GM21576 (cell line): ENCODE measurements around the gene PRRT1.
"Not testable (repeated sequence)": the region's sequence is repeated elsewhere in the genome, so short reads cannot be mapped to it uniquely, and the experiment has no call there.

Experiments
- ATAC-seq: cut with Tn5 transposase; IDR thresholded peaks from one replicate; pipeline ENCODE4 v1.9.1; 2021; ENCODE audit warnings: mild to moderate bottlenecking, moderate library complexity; ENCODE audit not compliant: unreplicated experiment

Gene PRRT1

DNA sequence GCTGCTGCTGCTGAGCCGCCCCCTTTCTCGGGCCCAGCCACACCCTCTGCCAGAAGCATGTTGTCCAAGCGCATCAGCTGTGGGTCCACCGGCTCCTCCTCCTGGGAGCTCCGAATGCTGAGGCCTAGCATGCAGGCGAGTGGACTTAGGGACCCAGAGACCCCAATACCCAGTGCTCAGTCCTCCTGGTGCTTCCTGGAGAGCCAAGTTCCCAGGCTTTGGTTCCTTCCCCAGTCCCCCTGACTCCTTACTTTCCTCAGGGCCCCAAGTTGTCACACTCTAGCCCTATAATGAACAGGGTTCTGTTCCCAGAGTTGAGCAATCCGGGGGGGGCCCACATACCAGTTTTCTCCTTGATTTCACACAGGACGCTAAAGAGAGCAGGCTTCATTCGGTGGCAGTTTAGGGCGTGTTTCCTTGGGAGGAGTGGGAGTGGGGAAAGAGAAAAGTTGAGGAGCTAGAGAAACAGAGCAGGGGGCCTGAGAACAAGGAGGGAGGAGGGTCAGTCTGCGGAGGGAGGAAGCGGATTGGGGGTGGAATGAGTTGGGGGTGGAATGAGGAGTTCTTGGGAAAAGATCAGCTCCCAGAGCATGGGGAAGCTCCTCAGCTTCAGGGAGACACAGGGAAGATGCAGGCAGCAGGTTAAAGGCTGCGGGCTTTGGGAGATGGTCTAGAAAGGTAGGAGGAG lies 36.8 kb upstream of the PRRT1 start:
- ATAC-seq, result no peak

DNA sequence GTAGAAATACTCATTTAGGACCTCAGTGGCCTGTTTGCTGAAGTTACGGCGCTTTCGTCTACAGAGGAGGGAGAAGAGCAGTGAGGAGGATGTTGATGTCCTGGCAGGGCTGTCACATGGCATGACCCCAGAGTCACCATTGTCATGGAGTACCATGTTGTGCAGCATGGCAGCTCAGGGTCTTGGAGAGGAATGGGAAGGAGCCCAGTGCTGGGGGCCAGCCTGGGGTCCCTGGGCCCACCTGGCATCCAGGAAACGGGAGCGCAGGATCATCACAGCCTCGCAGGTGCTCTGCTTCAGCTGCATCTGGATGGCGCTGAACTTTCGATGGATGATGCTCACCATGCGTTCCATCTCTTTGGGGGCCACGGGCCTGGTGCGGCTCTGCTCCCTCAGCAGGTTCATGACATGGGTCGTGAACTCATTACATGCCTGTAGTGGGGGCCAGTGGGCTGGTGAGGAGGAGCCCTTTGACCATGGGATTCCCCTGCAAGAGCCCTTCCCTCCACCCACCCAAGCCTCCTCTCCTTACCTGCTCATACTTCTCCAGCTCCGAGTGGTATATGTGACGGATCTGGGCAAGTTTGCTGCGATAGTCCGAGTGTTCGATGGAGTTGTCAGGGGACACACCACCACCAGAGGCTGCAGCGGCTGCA lies 36.1 kb upstream of the PRRT1 start:
- not testable (repeated sequence) for ATAC-seq

DNA sequence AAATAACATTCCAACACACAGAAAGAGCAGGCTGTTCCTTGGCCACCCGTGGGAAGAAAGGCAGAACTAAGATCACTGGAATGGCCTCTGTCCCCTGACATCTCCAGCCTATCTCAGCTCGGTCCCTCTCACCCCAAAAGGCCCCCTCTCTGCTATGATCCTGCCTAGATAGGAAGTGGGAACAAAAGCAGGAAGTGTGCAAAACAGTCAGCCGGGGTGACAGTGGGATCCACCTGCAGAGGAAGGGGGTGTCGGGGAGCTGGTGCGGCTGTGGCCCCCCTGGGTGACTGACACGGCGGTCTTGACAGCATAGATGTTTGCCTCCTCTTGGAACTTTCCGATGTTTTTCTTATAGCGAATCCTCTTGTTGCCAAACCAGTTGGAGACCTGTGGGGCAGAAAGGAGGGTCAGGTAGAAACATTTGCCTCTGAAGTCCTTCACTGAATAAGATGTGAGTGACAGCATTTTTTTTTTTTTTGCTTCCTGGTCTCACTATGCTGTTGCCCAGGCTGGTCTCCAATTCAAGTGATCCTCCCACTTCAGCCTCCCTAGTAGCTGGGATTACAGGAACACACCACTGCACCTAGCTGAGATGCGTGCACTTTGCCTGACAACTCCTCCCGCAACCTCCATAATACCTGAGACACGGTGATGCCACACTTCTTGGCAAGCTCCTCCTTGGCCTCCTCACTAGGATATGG lies 35.4 kb upstream of the PRRT1 start:
- ATAC-seq, result no peak

DNA sequence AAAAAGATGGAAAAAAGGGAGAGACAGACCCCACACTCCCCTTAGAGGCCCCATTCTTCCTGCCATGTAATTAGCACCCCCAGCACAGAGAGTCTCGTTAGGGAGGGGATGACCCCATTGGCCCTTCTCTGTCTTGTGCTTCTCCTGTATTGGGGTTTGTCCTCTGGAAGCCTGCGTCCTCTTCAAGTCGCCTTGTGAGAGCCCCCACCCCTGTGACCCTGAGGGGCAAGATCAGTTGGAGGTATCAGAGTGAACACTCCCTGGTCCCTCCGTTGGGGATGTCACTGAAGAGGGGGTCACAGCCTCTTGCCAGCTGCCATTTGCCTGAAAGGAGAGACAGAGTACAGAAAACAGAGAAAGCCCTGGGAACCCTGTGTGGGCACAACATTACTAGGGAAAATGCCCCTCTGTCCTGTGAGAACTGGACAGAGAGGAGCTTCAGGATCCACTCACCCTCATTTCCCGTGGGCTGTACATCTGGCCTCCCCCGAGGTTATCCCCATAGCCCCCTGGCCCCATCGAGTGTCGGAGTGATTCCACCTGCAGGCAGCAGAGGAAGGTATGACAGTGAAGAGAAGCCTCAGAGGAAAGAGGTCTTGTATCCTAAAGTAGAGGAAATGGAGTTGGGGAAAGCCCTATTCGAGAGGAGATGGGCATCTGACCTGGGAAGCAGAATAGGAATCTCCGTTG lies 34.6 kb upstream of the PRRT1 start:
- not testable (repeated sequence) for ATAC-seq

DNA sequence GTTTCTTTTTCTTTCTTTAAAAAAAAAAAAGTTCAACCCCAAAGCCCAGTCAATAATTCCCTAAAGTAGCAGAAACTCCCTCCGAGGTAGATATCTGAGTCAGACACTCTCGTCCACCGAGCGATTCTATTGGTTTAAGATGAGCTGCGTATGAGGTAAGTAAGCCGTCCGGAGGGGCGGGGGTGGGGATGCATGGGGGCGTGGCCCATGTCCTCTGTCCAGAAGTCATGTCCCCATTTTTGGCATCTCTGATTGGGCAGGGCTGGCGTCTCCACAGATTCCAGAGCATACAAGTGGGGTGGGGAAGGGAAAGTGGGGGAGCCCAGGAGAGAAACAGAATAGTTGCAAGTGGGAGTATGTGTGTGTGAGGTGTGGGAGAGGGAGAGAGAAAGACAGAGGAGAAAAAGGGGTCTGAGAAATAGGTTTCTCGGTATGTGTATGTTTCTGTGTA lies 34.0 kb upstream of the PRRT1 start:
- ATAC-seq, result not testable (repeated sequence)

DNA sequence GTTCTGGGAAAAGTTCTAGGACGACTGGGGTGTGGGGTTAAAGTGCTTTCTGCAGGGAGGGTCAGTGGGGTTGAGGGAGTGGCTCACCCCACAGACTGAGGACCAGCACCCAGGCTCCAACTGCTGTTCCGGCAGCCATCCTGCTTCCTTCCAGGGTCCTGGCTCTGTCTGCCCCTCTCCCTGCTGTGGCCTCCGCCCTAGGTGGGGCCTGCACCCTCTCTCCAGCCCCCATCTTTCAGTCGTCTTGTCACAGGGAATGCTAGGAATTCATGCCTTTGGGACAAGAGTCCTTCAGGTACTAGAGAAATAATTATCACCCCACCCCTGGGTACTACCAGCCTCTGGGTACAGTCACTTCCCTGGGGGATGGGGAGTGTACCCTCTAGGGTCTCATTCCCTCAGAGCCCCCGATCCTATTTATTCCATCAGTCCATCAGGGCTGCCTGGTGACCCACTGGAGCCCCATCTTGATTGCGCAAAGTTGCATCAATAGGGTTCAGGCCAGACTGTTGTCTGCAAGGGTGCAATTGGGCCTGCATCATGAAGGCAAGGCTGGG lies 32.4 kb upstream of the PRRT1 start, which contains the start of gene AGER:
Gene AGER (minus strand): TSS at position 170 of the 557 bp plus-strand sequence. CDS start 31 bp downstream, at position 139.
- no peak for ATAC-seq

DNA sequence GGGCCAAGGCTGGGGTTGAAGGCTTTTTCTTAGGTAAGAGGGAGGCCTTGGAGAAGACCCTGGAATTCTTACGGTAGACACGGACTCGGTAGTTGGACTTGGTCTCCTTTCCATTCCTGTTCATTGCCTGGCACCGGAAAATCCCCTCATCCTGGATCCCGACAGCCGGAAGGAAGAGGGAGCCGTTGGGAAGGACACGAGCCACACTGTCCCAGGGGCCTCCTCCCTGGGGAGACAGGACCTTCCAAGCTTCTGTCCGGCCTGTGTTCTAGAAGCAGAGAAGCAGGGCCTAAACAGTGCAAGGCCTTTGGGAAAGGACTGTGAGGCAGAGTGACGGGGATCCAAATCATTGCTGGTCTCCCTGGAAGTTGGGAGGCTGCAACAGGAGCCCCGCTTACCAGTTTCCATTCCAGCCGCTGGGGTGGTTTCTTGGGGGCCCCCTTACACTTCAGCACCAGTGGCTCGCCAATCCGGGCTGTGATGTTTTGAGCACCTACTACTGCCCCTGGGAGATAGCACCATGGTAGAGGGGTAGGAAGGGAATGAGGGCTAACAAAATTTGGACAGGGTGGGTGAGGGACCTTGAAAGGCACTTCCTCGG lies 31.8 kb upstream of the PRRT1 start:
- ATAC-seq, result no peak

DNA sequence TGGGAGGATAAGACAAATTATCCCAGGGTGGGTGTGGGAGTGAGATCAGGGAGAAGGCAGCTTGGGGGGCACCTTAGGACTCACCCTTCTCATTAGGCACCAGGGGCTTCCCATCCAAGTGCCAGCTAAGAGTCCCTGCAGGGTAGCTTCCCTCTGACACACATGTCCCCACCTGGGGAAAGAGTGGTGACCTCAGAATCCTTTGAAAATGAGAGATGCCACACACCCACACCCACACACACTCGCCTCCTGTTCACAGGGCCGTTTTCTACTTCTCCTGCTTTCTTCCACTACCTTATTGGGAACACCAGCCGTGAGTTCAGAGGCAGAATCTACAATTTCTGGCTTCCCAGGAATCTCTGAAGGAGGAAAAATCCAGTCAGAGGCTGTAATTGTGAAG lies 31.3 kb upstream of the PRRT1 start:
- no peak for ATAC-seq

DNA sequence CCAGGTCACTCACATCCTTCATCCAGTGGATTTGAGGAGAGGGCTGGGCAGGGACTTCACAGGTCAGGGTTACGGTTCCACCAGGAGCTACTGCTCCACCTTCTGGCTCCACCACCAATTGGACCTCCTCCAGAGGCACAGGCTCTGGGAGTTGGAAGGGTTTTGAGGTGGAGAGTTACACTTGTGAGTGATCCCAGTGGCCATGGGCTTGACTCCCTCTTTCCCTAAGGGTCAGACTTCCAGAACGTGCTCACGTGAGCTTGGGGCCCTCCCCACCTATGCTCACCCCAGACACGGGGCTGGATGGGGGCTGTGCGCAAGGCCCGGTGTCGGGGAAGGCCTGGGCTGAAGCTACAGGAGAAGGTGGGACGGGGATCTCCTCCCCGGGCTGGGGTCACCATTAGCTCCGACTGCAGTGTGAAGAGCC lies 30.8 kb upstream of the PRRT1 start:
- no peak for ATAC-seq

DNA sequence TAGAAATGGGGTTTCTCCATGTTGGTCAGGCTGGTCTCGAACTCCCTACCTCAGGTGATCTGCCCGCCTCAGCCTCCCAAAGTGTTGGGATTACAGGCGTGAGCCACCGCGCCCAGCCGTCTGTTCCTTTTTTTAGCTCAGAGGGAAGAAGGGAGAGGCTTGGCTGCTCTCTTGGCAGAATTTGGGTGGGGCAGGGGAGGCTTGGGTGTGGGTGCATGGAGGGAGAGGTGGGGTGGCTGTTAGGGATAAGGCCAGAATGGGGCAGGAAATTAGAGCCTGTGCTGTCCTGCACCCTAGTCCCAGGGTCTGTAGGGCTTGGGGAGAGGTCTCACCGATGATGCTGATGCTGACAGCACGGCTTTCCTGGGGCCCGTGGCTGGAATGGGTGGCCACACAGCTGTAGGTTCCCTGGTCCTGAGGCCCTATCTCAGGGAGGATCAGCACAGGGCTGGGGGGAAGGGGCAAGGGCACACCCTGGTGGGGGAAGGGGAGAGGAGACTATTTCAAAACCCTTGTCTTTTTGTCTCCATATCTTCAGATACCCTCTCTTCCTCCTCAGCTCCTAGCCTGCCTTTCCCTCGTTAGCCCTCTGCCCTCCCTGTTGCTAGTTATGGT lies 30.3 kb upstream of the PRRT1 start:
- no peak for ATAC-seq

DNA sequence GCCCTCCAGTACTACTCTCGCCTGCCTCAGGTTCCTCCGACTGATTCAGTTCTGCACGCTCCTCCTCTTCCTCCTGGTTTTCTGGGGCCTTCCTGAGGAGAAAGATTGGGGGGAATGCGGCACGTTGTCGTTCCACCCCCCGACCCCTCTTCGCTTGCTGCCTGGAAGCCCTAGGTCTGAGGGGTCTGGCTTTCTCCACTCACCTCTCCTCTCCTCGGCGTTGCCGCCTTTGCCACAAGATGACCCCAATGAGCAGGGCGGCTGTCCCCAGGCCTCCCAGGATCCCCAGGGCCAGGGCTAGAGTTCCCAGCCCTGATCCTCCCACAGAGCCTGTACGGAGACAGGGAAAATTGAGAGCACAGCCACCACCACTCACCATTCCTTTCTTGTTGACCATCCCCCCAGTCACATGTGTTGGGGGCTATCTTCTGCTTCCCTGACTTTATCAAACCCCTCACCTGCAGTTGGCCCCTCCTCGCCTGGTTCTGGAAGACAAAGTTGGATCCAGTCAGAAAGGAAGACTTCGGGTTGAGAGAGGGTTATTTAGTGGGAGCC lies 29.5 kb upstream of the PRRT1 start:
- ATAC-seq, result no peak

DNA sequence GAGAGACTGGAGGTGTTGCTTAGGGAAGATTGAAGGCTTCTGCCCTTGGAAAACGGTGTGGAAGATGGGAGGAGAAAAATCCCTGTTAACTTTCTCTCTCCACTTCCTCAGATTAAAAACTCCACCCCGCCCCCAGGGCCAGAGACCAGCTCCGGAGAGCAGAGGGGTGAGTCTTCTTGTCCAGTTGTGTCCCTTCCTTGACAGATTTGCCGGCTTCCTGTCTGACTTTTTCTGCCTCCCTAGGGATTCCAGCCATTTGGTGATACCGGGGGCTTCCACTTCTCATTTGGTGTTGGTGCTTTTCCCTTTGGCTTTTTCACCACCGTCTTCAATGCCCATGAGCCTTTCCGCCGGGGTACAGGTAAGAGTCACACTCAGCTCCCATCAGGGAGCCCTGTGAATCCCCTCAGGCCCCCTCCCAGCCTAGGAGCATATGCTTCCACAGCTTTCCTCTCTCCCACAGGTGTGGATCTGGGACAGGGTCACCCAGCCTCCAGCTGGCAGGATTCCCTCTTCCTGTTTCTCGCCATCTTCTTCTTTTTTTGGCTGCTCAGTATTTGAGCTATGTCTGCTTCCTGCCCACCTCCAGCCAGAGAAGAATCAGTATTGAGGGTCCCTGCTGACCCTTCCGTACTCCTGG lies 28.1 kb upstream of the PRRT1 start:
- ATAC-seq, result no peak

DNA sequence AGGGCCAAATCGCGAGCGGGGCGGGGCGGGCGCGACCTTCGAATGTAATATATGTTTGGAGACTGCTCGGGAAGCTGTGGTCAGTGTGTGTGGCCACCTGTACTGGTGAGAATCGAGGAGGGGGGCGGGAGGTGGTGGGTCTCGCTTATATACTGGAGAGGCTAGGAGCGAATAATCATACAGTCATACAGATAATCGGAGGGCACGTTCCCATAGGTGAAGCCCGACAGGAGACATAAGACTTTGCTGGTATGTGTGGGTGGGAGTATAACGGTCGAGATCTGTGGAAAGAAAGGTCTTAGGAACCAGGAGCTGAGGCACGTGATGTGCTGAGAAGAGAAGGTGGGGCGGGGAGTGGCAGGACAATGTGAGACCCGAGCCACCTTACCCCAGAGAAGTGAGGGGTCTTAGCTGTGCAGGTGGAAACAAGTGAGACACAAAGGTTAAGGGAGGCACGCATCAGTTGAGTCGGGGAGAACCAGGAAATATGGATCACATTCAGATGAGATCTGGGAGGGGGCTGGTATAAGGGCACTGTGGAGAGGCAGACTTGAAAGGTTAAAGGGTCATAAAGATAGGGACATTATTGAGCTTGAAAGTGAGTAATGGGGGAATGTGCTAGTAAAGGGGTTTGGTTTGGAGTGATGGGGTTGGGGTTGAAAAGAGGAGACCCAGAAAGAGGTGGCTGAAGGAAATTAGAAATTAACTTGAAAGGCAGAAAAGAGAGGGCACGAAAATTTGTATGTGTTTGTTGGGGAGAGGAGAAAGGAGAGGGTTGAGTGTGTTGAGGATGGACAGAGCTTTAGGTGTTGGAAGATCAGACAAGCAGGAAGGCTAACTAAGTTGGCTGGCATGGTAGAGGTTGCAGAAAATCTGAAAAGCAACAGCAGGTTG lies 27.1 kb upstream of the PRRT1 start:
- no peak for ATAC-seq

DNA sequence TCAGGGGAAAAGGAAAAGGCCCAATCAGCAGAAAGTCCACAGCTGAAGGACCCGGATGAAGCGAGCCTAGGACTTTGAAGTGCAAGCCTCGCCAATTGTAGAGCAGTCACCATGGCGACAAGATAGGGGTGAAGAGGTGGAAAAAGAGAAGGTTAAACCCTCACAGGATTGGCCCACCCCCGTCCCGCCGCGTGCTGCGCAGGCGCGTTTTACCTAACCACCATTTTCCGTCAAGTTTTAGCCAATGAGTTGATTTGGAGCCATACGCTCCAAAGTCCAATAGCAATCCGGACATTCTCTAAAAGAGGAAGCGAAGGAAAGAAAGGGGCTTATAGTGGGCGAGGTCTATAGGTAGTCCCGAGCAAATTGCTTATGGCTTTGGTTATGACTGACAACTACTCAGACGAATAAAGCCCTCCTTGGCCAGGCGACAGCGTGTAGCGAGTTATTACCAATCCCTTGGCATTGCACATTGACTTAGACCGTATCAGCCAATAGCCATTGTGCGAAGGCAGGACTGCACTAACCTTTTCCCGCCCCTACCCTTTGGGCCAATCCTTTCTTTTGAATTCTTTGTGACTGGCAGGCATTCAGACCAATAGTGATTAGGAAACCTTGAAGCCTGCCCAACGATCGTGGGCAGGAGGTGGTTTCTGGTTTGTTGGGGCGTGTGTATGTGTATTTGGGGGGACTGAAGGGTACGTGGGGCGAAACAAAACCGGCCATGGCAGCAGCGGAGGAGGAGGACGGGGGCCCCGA lies 26.2 kb upstream of the PRRT1 start, which contains the start of gene RNF5:
Gene RNF5 (plus strand): TSS at position 618 of the 759 bp plus-strand sequence. CDS start 107 bp downstream, at position 725.
- ATAC-seq, result peak; percentile 77

DNA sequence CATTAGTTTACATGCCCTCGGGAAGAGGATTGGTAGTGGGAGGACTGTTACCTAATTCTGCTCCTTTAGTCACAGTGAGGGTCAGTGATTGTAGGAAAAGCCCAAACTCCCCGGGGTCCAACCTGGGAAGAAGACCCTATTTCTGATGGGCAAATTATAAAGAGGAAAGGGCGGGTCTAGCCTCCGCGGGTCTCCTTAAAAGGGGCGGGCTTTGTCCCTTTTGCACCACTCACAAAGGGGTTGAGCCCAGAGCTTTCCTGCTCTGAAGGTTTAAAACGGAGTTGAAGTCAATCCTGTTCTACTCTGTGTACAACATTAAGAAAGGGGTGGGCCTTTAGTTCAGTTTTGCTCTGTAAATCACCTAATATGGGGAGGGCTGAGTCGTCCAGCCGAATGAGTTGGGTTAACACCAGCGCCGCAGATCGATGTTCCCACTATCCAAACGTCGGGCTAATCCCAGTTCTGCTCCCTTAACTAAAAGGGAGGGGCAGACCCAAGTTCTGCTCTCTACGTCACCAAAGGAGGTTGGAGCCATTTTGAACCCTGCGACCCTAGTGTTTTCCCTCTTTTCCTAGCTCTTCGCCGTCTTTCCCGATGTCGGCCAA lies 25.5 kb upstream of the PRRT1 start:
- ATAC-seq, result no peak

DNA sequence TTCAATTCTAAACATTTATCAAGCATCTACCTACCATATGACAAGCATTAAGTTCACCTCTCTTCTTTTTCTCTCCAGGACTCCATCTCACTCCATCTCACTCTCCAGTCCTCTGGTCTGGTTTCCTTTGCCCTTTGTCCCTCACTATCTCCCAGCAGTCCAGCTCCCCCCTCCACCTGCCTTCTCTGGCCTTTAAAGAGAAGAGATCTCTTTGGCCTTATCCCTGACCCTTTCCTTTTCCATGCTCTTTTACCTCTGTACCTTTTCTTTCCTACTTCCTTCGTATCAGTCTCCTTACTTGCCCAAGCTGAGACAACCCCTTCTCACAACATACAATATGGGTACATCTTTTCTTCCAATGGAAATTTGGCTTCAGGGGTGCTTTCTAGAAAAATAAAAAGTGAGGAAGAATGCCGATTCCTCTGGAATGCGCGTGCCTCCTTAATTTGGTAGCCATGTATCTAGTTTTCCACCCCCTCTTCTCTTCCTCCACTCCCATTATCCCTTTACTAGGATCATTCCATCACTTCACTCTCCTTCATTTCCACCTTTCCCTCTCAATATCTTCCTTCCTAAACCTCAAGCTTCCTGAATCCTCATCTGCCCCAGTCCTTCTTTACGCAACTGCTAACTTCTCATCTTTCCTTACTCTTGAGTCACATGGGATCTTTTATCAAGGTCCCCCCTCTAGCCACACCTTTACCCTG lies 24.9 kb upstream of the PRRT1 start:
- ATAC-seq, result no peak
